T-helper 2 cell (primary cell): ENCODE measurements around the gene DIPK1A.
A peak's percentile ranks its signal among the peaks of the same experiment; 100 is the strongest.

ENCODE experiments used
- DNase-seq, 5 experiments: peaks; one replicate each; pipeline versions ENCODE4 v3.0.0 to v3.0.0-alpha.2; 2012 to 2022

Gene DIPK1A

DNA sequence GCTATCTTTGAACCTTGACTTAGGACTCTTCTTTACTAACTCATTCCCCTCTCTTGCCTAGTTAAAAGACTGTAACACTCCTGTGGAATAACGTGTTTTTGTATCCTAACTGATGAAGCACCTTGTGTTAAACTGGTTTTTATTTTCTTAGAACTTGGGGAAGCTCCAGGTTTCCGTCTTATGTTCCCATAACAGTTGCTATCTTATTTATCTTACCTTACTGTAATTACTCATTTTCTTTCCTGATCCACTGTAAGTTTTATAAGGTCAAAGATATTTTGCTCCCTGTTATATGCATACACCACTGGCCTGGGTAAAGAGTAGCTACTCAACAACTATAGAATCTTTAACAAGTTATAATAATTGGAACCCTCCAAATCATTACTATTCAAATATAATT lies 86.3 kb downstream of the DIPK1A start:
- no peak for DNase-seq

DNA sequence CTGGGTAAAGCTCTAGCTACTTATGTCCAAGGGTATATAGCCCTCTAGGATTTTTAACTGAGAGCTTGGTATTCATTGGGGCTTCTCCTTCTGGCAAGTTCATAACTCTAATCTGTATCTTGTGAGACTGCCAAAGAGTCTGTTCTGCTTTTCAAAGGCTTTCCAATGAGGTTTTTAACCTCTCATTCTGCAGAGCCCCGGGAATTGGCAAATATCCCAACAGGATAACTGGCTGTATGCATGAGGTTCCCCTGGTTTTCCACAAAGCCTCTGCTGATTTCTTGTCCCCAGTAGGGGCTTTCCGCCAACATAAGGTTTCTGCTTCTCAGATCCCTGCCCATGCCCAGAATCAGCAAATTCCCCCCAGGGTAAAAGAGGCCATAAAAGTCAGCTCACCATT lies 88.5 kb downstream of the DIPK1A start:
- no peak for DNase-seq

DNA sequence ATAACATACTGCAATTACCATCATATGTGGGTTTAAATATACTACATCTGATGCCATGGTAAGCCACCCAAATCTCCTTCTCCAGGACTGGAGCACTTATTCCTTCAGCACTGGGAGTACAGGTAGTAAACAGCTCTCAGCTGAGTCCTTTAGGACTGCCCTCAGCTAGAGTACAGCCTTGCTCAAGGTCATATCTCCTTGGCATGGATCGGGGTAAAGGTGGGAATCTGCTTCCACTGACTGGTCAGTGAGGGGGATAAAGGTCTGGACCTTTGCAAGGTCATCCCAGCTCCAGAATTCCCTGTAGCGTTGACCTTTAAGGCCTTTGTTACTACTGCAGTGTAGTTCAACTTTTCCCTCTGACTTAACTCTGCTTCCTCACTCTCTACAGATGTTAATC lies 90.7 kb downstream of the DIPK1A start:
- no peak for DNase-seq

DNA sequence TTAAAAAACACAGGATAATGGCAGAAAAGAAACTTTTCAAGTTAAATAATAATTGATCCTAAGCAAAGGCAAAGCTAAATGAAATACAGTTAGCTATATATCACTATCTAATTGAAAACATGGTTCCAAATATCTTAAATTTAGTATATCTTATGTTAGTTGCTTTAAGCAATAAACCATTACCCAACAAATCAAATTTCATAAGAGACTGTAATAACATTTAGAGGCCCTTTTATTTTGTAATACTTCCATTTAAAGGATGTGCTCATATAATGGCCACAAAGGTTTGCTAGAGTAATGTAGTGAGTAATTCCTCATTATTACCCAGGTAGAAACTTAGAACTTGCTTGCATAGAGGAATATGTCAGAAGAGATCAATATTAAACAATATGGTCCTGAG lies 97.1 kb downstream of the DIPK1A start:
- DNase-seq: no peak

DNA sequence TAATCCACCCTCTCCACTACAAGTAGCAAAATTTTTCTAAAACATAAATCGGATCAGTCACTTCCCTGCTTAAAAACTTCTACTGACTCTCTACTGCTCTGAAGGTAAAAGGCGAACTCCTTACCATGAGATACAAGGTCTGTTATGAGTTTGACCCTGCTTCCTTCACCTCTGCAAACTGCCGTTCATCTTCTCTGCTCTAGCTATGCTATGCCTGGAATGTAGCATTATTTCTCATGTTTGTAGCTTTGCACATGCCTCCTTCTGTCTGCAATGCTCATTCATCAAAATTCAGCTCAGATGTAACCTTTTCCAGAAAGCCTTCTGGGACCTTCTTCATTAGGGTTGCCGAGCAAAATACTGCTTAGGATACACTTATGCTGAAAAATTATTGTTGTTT lies 98.7 kb downstream of the DIPK1A start:
- no peak for DNase-seq

DNA sequence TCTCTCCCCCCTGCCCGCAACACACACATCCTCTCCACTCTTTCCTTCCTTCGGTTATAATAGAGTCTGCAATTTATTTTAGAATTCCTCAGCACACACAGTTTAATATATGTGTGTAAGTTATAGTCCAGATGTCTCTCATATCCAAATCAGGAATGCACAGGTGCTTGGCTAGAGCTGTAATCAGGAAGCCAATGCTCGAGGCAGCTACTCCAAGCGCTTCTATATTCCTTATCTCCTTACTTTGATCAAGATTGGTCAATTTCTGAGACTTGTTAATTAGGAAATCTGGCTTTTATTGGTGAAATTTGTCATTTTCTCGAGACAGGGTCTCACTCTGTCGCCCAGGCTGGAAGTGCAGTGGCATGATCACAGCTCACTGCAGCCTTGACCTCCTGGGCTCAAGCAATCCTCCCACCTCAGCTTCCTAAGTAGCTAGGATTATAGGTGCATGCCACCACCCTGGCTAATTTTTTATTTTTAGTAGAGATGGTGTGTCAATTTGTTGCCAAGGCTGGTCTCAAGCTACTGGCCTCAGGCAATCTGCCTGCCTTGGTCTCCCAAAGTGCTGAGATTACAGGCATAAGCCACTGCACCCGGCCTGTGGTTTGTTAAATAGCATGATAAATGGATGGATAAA lies 101.7 kb downstream of the DIPK1A start:
- DNase-seq: no peak

DNA sequence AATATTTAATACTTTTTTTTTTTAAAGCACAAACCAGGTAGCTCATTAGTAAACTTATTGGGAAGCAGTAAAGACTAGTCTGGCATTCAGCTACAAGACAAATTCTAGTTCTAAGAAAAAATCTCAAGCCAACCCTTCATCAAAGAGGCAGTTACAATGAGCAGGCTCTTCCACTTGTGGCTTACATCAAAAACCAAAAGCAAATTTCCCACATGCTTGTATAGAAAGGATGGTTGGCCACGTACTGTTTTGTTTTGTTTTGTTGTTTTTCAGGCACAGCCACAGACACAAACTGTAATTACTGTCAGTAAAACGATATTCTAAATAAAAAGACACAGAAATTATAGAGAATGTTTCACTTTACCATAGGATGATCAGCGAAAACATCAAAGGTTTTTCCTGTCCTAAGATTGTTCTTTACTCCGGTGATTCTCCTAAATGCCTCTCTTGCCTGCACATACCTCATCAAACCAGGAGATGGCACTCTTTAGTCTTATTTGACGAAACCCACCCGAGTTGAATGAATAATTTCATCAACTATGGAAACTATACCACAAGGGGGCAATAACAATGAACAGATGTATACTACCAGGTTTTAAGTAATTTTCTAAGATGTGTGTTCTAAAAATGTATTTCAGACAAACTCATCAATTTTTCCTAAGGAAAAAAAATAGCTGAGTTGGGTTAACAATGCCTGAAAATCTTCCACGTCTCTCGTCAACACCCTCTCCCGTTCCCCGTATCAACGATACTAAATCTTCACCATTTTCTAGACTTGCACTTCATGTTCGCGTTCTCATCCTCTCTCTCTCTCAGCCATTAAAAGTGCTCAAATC lies 102.5 kb downstream of the DIPK1A start:
- DNase-seq: peak in 3 of 5 experiments; percentile 14 to 83 (median 62)

DNA sequence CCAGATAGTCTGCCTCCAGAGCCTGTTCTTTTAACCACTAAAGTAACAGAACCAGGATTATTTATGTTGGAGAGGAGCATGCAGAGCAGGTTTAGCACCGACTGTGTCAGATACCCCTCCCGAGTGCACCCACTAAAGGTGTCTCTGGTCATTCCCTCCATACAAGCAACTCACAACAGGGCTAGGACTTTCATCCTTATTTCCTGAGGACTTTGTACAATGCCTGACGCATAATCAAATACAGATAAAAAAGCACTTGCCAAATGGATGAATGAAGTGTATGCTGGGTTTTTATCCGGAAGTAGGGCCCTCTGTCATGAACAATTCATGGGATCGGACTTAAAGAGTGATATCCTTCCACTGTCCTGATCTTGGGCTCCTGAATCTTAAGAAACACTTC lies 103.4 kb downstream of the DIPK1A start:
- DNase-seq: no peak

DNA sequence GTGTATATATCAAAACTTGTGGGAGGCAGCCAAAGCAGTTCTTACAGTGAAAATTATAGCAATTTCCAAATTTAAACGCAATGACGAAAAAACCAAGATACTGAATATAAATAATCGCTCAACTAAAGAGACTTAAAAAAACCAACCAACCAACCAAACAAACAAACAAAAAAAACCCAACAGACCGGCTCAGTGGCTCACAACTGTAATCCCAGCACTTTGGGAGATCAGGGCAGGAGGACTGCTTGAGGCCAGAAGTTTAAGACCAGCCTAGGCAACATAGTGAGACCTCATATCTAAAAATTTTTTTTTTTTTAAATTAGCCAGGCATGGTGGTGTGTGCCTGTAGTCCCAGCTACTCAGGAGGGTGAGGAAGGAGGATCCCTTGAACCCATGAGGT lies 106.0 kb downstream of the DIPK1A start:
- DNase-seq: no peak

DNA sequence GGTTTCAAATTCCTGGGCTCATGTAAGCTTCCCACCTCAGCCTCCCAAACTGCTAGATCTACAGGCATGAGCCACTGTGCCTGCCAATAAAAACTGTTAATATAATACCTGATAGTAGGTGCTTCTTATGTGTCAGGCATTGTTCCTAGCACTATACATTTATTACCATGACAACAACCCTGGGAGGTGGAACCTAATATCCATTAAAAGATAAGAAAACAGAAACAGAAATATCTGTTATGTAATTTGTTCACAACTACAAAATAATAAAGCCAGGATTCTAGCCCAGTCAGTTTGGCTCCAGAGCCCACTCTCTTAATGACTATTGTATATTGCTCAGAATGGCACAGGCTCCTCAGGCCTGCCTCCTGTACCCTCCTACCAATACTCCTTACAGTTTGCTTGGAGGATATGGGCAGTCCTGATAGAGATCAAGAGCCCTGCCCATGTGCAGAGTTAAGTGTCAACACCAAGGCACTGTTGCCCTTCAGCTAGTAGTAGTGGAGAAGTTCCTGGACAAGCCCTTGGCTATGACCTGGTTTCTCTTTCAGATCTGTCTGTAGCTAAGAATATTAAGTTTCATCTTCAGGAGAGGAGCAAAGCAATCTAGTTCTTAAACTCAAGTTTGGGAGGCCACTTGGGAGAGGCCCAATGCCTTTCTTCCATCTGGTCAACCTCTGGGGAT lies 107.0 kb downstream of the DIPK1A start:
- peak in 1 of 5 experiments; percentile 29 for DNase-seq

DNA sequence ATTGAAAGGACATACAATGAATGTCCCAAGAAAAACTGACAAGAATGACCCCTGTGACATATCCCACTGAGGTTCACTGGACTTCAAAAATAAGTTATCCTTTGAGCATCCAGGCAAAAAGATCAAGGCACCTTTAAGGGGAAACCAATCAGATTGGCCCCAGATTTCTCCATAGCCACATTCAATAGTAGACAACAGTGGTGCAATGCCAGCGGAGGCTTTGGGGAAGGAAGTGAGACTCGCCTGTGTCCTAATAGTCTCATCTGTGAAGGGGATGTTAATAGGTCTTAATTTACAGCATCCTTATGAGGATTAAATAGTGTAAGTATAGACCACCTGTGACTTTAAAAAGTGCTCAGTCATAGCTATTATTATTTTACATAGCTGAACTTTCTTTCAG lies 108.0 kb downstream of the DIPK1A start:
- DNase-seq: no peak

DNA sequence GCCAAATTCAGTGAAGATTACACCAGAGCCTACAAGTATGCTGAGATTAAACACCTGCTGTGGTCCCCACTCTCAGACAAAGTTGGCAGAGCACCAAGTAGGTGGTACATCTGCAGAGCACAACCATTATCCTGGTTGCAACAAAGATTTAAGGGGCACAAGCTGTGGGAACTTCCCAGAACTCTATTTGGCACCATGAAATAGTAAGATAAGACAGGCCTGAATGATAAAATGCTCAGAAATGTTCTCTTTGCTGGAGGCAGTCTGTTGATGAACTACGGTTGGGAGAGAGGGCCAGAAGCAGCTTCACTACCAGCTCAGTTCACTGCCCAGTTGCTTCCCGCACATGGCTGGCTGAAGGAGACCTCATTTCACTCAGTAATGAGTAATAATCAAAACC lies 109.5 kb downstream of the DIPK1A start:
- DNase-seq: no peak

DNA sequence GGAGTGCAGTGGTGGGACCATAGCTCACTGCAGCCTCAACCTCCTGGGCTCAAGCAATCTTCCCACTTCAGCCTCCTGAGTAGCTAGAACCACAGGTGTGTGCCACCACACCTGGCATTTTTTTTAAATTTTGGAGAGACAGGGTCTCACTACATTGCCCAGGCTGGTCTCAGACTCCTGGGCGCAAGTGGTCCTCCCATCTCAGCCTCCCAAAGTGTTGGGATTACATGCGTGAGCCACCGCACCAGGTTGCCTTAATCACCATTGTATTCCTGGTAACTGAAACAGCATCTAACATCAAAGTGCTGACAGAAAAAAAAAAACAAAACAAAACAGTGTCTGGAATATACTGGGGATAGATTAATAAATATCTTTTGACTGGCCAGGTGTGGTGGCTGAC lies 111.2 kb downstream of the DIPK1A start:
- no peak for DNase-seq

DNA sequence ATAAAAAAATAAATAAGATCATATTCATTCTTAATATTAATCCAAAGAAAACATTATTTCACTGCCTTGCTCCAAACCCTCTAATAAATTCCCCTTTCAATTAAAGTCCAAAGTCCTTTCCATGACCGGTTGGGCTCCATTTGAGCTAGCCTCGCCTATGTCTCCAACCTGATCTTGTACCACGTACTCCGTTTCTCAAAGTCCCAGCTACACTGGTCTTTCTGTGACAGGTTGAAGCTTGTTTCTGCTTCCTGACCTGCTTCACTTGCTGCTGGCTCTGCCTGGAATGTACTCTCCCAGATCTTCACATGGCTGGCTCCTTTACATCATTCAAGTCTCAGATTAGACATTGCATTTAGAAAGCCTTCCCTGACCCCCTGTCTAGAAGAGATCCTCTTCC lies 113.1 kb downstream of the DIPK1A start:
- no peak for DNase-seq

DNA sequence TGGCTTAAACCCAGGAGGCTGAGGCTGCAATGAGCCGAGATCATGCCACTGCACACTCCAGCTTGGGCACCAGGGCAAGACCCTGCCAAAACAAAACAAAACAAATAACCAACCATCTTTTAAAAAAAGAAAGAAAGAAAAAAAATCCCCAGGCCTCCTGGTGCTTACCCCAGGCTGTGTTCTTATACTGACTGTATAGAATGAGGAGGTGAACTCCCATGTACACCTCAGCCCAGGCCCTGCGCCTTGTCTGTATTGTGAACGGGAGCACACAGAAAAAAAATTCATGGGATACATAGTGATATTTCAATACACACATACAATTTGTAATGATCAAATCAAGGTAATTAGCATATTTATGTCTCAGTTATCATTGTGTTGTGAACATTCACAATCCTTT lies 115.4 kb downstream of the DIPK1A start:
- no peak for DNase-seq

DNA sequence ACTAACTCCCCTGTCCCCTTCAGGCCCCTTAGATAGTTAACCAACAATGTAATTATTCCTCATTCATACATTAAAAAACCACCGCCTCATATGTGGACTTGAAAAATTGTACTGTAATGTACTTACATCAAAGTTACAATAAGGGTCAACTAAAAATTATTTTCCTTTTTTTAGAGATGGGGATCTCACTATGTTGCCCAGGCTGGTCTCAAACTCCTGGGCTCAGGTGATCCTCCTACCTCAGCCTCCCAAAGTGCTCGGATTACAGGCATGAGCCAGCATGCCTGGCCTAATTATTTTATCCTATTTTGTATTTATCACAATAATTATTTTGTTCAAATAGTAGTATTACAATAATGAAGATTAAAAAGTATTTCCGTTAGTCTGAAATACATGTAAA lies 116.8 kb downstream of the DIPK1A start:
- DNase-seq: no peak

DNA sequence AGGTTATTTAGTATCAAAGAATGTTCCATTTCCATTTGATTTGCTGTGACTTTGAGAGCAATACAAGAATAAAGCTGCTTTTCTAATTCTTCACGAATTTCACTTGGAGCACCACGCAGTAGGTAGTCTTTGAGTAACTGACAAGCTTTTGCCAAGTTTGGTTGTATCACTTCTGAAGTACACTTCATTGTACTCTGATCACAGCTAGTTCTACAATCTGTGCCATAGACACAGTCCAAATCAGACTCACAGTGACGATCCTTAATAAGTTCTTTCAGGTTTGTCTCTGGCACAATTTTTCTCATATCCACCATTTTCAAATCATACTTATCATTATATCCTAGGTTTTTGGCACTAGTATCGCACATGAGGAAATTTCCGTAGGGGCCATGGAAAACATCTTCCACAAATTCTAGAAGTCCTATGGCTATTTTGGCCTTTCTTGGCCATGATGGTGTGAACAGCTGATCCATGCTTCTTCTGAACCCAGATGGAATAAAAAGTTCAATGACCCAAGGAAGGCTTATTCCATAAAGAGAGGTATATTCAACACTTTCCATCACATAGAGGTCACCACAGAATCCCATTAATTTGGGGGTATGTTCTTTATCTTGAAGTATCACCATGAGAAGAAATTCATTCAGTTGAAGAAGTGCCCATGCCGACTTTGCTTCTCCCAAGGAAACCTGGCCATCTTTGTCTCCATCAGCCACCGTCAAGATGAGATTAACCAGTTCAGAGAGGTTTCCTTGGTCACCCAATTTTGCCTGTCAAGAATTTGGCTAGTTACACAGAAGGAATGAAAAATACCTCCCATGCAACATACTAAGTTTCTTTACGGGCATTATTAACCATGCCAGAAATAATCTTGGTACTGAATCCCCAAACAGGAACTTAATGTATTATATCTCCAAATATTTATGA lies 117.6 kb downstream of the DIPK1A start:
- DNase-seq: no peak

DNA sequence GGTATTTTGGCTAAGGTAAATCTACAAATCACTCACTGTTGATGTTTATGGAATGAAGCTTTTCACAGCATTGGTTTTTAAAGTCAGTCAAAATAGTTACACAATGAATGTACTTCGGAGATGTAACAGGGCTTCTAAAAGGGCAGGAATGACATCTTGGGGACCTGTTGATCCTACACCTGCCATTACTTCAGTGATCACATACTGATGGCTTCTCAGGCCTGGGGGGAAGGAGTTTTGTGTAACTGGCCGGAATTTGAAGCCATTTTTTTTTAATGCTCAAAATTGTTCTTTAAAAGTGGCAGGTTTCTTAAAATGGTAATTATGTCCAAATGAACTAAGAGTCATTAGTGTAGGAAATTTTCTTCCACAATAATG lies 118.2 kb downstream of the DIPK1A start:
- DNase-seq: no peak

DNA sequence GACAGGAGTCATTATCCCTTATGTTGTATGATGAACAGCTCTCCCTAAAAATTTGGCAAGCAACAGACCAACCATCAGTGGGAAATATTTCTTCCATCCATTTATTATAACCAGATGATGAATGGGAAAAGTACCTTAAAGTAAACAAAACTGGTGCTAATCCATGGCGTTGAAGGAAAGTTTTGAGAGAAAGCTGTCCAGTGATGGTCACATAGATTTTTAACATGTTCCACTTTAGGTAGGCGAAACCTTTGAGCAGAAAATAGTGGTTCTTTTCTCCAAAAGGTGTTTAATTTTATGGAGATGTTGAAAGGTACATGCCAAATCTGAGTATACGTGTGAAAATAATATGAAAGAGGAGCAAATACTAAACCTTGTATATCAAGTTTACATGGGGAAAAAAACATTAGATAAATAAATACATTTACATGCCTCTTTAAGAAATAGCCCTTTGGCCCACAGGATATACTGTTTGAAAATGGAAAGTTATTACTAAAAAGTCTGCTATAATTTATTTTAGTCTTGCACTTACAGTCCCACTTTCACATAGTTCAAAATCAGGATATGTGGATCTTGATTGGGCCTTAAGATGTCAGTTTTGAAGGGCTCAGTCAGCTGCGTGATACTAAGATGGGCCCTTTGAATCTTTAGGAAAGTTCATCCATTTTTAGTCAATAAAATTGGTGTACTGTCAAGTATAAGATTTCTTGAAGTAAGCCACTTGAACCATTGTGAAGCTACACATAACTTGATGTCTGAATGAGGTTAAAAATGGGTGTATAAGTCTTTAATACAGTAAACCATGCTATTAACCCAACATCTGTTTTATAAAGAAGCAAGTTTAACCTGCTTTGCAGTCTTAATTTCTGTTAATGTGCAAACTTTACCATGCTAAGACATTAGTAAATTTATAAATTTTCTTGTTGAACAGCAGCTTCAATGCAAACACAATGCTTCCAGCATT lies 118.9 kb downstream of the DIPK1A start:
- no peak for DNase-seq

DNA sequence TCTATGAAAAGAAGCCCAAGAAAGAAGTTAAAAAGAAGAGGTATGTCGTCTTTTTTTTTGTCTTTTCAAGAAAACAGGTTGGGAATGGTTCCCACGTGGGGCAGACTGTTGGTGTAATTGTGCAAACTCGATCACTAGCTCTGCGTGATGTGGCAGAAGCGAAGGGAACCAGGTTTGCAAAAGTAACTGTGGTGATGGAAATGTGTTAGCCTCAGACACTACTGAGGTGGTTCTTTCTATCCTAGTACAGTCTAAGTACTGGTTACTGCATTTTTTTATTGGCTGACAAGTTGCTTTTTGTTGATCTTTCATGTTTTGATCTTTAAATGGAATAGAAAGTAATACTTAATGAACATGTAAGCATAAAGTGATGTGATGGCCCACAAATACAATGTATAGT lies 120.7 kb downstream of the DIPK1A start:
- no peak for DNase-seq

DNA sequence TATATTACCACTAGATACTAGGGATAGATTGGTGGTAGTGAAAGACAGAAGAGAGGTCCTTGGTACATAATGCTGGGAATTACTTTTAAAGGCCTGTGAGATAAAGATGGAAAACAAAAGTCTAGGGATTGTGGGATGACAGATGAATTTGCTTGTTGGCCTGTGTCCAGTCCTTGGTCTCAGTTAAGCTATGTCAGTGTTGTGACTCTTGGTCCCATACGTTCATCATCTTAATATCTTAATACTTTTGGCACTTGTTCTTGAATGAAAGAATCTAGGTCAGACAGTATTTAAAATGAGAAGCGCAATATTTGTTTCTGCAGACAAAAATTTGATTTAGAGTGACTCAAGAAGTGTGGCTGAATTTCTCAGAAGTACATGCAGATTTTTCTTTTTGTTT lies 121.8 kb downstream of the DIPK1A start:
- DNase-seq: no peak

DNA sequence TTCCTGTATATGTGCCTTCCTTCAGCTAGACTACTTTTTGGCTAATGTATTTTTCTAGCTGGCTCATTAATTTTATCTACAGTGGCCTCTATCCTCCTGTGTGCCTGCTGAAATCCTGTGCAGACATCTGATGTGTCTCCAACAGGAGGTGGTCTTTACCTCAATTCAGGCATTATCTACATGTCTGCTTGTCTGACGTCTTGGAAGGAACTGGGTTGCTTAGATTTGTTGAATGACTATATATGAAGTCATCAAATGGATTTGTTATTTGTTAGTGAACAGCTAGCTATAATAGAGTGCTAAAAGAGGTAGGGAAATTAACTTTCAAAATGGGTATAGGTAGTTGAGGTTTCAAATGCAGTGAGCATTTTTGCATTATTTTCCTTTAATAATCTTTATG lies 122.7 kb downstream of the DIPK1A start:
- no peak for DNase-seq
